ENCODE results near the gene PCMTD2. TPM values are rescaled to one million over a fixed set of nuclear protein-coding genes. Genes with fewer than 3 reads are reported as not detected.

Gene PCMTD2
- polyA plus RNA-seq, 1 of the 3 experiments (the other 2 are of a cell fraction), result 50.7 TPM

DNA sequence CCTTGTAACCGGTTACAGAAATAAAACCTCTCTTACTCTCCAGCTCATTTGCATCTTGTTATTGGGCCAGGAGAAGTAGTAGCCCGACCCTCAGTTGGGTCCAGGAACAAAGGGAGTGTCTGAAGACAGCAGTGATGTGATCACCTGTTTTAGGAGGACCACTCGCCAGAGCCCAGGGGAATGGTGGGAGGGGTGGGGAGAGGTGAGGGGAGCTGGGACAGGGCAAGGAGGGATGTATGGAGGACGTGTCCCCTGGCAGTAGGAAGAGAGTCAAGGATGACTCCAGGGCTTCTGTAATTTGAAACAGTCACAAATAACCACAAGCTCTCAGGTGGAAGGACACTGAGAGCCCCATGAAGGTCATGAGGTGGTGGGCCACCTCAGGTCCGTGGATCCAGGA lies 1.4 kb upstream of the PCMTD2 start:
- Histone ChIP-seq H3K4me2 (no peak overlapping the region), H3K36me3 (replicated peaks in 1 of 2; ENCODE audit: control insufficient read depth in 1 of 2, insufficient read depth in 2 of 2, low read length in 1 of 2) (no peaks in the 10 kb centered on the region), H3K9ac (no peak overlapping the region), H3K27me3 (ENCODE audit: insufficient read depth) (no peaks in the 10 kb centered on the region; the same call in 1 of the 2 replicates), H4K20me1 (ENCODE audit: insufficient read depth) (no peaks in the 10 kb centered on the region; the same call in 1 of the 2 replicates), H3K4me1 (ENCODE audit: control insufficient read depth in 1 of 2, insufficient read depth in 2 of 2, low read depth in 1 of 2, low read length in 1 of 2) (peaks cover 6 to 21% of the 10 kb centered on the region in 2 experiments; a peak in 3 of 4 replicates), H2AFZ (ENCODE audit: low read depth) (no peak overlapping the region), H3K79me2 (ENCODE audit: insufficient read depth) (peaks cover 28% of the 10 kb centered on the region), H3K27ac (ENCODE audit: low read depth in 2 of 2, low read length in 1 of 2) (no peak overlapping the region), H3F3A (replicated peaks; ENCODE audit: insufficient read depth) (no peaks in the 10 kb centered on the region), H3K9me3 (no peaks in the 10 kb centered on the region), H3K9me2 (no peaks in the 10 kb centered on the region), H3K4me3 (ENCODE audit: low read depth in 2 of 2, low read length in 1 of 2) (no peak overlapping the region)
- TF ChIP-seq RXRA (IDR thresholded peaks at IDR 0.05; ENCODE audit: borderline replicate concordance, low read depth) (no peak), FOSL2 (IDR thresholded peaks at IDR 0.05; ENCODE audit: borderline replicate concordance, low read depth) (no peak), TCF12 (IDR thresholded peaks at IDR 0.05) (no peak), SIN3A (IDR thresholded peaks at IDR 0.05; ENCODE audit: borderline replicate concordance, low read depth, low read length) (no peak), GABPA (IDR thresholded peaks at IDR 0.05; ENCODE audit: low read depth) (no peak), NFIC (IDR thresholded peaks at IDR 0.05; ENCODE audit: borderline replicate concordance) (no peak), RFX5 (IDR thresholded peaks at IDR 0.05; ENCODE audit: low read length) (no peak), RAD21 (IDR thresholded peaks at IDR 0.05; ENCODE audit: low read length) (no peak), YY1 (IDR thresholded peaks at IDR 0.05; ENCODE audit: low read depth) (no peak), TEAD4 (IDR thresholded peaks at IDR 0.05; ENCODE audit: borderline replicate concordance, insufficient read depth) (no peak), GATA2 (CRISPR knock-in tag; IDR thresholded peaks at IDR 0.05) (no peak)
- TF ChIP-seq, protein P1, sequence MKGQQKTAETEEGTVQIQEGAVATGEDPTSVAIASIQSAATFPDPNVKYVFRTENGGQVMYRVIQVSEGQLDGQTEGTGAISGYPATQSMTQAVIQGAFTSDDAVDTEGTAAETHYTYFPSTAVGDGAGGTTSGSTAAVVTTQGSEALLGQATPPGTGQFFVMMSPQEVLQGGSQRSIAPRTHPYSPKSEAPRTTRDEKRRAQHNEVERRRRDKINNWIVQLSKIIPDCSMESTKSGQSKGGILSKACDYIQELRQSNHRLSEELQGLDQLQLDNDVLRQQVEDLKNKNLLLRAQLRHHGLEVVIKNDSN (IDR thresholded peaks at IDR 0.05; ENCODE audit: borderline replicate concordance, low read depth), result no peak
- TF ChIP-seq, protein P2, sequence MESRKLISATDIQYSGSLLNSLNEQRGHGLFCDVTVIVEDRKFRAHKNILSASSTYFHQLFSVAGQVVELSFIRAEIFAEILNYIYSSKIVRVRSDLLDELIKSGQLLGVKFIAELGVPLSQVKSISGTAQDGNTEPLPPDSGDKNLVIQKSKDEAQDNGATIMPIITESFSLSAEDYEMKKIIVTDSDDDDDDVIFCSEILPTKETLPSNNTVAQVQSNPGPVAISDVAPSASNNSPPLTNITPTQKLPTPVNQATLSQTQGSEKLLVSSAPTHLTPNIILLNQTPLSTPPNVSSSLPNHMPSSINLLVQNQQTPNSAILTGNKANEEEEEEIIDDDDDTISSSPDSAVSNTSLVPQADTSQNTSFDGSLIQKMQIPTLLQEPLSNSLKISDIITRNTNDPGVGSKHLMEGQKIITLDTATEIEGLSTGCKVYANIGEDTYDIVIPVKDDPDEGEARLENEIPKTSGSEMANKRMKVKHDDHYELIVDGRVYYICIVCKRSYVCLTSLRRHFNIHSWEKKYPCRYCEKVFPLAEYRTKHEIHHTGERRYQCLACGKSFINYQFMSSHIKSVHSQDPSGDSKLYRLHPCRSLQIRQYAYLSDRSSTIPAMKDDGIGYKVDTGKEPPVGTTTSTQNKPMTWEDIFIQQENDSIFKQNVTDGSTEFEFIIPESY (IDR thresholded peaks at IDR 0.05; ENCODE audit: borderline replicate concordance, low read depth), result no peak
- TF ChIP-seq, protein P3, sequence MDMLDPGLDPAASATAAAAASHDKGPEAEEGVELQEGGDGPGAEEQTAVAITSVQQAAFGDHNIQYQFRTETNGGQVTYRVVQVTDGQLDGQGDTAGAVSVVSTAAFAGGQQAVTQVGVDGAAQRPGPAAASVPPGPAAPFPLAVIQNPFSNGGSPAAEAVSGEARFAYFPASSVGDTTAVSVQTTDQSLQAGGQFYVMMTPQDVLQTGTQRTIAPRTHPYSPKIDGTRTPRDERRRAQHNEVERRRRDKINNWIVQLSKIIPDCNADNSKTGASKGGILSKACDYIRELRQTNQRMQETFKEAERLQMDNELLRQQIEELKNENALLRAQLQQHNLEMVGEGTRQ (IDR thresholded peaks at IDR 0.05; ENCODE audit: borderline replicate concordance, low read depth, low read length), result no peak
- DNase-seq, result no peak
- 79% methylated on average over 4 of the region's 5 CpGs for whole genome bisulfite sequencing (ENCODE audit: low lambda C conversion rate)
- ChIA-PET CTCF (interaction anchor here (0.9 to 2.5 kb wide), 2 partner anchors 8 to 15 kb away, joined by 3 to 6 read pairs; no protein-coding TSS in a partner anchor), POLR2A (interaction anchor here (2.7 kb wide), 1 partner anchor 90 kb away, joined by 9 read pairs; the partner anchor contains the start of gene MYT1)
